ENCODE data around the gene FAF1. TPM values are rescaled to one million over a fixed set of nuclear protein-coding genes. Genes with fewer than 3 reads are reported as not detected.
A peak's percentile ranks its signal among the peaks of the same experiment; 100 is the strongest.

FAF1 gene
- total RNA-seq, 1 donor from 2014 or later: 21.2 TPM

DNA sequence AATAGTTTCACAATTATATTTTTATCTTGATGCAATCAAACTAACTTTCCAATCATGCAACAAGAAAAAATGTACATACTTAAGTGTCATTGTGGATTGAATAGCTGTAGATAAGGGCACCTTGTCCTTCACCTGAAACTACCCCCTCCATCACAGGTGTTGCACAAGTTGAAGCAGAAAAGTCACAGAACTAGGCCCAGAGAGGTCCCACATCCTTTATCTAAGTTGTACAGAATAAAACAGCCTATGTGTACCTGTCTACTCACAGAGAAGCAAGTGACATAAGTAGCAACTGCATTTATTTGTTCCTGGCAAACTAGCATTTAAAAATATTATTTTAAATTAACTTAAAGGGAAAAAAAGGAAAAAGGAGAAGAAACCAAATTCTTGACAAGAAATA, 256.8 kb downstream of the FAF1 start:
- DNase-seq (ENCODE audit: low read depth in 2 of 2): no peak

DNA sequence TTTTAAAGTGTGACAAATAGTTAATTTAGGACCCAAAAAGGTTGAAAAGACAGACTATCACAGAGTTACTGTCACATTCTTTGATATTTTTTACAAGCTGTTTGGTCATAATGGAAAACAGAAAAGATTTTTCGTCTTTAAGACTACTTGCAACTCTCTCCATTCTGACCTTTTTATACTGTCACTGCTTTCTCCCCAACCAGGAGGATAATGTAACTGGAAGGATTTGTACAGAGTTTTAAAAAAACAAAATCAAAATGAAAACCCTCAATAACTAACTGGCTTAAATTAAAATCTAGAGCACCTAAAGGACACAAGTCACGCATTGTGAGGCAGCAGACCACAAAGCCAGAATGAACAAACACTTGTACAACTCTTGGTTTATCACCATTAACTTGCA, 257.7 kb downstream of the FAF1 start:
- DNase-seq (ENCODE audit: low read depth in 2 of 2): no peak

DNA sequence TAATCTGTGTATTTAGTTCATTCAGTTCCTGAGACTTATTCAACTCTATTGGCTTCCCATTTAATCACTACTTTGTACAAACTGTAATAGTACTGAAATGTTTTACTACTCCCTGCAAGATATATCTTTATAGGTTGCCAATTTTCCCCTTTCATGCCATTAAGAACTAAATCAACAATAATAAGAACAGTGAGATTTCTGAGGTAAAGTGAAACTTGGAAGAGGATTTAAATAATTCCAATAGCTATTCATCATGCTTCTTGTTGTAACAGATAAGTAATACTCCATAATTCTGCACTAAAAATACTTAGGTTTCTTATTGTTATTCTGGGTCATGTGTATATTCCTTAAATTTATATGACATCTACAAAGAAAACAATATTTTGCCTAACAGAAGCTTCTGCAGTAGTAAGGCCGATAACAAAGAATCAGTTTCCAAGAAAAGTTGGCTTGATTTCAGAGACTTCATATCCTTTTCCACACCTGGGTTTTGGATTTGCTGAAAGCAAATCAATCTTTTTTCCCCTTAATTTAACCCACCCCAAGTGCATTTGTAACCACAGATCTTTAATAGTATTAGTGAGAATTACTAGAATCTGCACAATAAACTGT, 258.3 kb downstream of the FAF1 start:
- DNase-seq (ENCODE audit: low read depth in 2 of 2): peak in 1 of 2 donors; percentile 15

DNA sequence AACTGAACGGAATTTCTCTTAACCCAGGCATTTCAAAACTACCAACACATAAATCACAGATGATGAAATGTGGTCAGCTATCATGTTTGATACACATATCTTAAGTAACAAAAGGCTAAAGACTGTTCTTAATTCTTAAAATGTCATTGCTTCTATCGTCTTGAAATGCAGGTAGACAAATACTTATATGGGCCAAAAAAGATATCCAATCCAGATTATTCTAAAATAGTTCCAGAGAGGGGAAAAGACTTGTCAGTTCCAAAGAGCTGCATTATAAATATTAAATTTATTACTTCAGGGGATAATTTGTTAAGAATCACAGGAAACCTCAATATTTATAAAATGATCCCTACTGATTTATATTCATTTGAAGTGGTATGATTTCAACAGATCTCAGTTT, 259.4 kb downstream of the FAF1 start:
- DNase-seq (ENCODE audit: low read depth in 2 of 2): no peak

DNA sequence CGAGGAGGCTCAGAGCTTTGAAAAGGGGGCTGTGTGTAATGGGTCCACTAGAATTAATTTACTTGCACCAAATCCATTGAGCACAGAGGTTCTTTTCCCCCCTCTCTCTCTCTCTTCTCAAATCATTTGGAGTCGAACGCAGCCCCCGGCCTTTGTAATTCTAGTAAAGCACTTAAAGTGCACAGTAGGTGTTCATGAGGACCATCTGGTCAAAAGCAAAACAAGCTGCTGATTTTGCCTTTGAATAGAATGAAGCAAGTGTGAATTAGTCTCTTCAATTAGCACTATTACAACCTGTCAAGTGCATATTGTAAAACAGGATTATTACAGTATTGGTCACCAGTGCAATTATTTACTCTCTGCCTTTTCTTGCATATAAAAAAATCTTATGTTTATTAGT, 259.9 kb downstream of the FAF1 start:
- DNase-seq (ENCODE audit: low read depth in 2 of 2): no peak

DNA sequence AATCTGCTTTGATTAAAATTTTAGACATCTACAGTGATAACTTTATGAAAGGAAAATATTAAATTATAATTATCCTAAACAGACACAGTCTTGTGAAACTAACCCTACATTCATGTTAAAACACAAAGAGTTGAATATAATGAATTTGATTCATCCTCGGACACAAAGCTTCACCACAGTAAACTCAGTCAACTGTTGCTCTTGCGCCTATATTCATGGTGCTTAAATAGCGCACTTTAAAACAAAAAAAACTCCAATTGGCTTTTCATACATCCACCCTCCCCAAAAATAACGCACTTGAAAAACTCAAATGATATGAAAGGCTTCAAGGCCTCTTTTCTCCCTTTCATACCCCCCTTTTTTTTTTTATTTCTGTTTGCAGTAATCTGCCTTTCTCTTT, 260.3 kb downstream of the FAF1 start:
- DNase-seq (ENCODE audit: low read depth in 2 of 2): no peak

DNA sequence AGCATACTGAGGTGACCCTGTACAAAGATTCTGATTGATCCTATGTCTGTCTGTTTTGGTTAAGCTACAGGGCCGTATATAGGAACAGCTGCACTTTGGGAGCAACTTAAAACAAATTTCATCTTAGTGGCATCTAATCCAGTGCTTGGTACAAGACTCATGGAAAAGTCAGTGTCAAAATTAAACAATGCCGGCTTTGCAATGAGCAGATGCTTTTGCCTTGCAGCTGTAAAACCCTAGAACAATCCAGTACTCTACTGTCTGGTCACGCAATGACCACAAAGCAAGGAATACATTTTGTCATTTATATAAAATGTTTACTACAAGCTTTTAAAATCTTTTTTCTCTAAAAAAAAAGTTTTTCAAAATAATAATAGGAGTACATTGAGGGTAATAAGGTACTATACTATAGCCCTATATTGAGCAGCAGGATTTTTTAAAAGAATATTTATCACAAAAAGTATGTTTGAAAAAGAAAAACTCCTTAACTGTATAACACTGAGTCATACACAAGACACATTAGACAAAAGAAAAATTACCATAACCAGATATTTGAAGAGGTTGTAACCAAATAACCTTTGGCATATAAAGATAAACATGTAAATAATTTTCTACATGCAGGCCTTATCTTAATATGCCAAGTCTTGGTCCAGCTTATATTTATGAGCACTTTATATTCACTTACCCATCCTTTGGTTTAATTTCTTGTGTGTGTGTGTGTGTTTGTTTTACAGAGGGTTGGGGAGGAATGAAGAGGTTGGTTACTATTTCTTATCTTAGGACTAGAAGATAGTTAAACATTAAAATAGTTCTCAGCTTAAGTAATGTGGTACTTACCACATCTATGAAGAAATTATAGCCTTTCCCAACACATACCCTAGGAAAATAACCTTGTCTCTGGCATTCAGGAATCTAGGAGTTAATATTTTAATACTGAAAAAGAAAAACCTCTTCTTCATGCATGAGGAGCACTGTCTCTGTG, 262.3 kb downstream of the FAF1 start:
- no peak for DNase-seq (ENCODE audit: low read depth in 2 of 2)

DNA sequence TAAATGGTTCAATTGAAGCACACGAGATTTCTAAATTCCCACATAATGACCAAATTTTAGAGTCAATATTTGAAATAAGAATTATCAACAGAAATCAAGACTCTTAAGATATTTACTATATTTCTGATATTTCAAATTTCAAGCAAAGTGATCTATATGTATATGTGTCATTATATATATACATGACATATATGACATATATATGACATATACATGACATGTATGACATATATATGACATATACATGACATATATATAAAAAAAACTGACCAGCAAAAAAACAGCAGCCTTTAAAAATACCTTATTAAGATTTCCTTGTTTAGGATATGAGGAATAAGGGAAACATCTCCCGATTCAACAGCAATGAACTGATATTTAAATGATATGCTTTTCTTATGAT, 266.2 kb downstream of the FAF1 start:
- no peak for DNase-seq (ENCODE audit: low read depth in 2 of 2)

DNA sequence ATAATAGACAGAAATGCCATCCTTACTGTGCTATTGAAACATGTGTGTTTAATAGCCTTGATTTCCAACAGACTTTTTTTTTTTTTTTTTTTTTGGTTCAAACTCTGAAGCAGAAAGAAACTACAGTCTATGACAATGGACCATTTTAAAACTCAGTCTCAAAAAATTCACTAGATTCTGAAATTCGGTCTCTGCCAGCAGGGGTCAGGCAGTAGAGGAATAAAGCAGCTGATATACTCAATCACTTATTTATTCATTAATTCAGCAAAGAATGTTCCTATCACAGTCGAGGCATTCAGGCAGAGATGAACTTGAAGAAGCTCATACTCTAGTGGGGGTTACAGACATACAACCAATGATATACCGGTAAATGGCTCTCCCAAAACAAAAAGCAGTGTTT, 275.9 kb downstream of the FAF1 start:
- no peak for DNase-seq (ENCODE audit: low read depth in 2 of 2)

DNA sequence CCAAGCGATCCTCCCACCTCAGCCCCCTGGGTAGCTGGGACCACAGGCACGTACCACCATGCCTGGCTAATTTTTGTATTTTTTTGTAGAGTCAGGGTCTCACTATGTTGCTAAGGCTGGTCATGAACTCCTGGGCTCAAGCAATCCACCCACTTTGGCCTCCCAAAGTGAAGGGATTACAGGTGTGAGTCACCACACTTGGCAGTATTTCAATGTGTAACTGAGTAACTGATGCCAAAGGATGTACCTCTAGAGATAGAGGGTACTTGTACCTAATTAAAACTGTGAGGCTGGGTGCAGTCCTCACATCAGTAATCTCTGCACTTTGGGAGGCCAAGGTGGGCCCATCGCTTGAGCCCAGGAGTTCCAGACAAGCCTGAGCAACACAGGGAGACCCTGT, 278.1 kb downstream of the FAF1 start:
- DNase-seq (ENCODE audit: low read depth in 2 of 2): peak; percentile 9 to 17

DNA sequence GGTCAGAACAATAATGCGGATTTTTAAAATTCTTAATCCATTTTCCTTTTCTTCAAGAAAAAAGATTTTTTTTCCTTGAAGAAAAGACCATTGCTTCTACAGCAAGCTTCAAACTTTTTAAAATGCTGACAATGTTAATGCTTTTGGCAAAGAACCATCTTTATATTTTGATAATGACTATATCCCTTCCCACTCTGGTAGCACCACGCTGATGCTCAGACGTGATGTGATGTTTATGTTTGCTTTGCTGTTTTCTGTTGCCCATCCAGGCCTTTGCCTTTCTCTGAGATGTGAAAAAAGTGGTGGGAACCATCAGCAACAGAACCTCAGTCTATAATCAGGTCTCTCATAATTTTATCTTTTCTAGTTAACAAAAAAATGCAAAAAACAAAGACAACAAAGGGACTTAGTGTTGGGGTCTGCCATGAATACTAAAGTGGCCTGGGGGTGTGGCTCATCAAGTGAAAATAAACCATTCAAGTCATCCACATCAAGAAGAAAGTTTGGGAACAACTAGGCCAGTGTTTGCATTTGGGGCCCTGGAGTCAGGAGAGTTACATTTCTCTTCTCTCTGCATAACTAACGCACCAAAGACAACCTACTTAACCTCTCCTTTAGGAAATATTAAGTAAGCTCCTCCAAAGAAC, 292.2 kb downstream of the FAF1 start:
- DNase-seq (ENCODE audit: low read depth in 2 of 2): peak; percentile 11 to 67

DNA sequence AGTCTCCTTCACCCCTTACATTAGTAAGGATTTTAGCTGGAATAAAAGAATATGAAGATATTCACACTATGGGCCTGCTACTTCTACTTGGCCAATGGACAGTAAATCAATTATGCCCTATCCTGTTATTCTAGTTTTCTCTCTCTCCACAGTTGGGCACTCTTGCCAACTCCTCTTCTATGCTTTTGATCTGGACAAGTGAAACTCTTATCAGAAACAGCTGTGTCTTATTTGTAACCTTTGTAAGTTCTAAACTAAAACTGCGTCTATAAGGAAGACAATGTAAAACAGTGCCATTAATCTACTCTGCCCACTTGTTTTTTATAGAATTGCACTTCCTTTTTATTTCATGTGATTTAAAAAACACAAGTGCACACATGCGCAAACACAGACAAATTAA, 292.8 kb downstream of the FAF1 start:
- DNase-seq (ENCODE audit: low read depth in 2 of 2): peak; percentile 16 to 44

DNA sequence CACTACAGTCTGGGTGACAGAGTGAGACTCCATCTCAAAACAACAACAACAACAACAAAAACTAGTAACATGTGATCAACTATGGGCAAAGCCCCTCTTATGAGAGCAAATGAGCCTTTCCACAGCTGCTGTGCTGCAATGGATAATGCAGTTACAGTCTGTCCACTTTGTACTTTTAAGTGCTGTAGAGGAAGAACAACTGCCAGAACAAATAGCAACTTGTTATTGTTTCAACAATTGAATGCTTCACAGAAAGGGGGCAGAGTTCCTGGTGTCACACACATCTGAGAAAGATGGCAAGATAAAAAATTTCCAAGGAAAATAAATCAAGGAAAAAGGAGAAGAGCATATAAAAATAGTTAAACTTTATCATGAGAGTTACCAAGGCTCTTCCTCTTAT, 293.2 kb downstream of the FAF1 start:
- DNase-seq (ENCODE audit: low read depth in 2 of 2): peak; percentile 27 to 66

DNA sequence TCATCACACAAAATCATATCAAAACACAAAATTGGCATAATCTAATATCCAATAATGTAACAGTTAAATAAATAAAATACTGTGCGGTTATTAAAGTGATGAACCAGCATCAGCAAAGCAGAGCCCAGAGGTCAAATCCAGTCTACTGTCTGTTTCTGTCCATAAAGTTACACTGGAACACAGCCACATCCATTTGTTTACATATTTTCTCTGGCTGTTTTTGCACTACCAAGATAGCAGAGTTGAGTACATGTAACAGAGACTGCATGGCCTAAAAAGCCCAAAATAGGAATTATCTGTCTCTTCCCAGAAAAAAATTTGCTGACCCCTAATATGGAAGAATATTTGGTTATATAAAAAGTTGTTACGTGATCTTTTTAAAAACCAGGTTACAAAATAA, 294.7 kb downstream of the FAF1 start:
- DNase-seq (ENCODE audit: low read depth in 2 of 2): peak in 1 of 2 donors; percentile 52

DNA sequence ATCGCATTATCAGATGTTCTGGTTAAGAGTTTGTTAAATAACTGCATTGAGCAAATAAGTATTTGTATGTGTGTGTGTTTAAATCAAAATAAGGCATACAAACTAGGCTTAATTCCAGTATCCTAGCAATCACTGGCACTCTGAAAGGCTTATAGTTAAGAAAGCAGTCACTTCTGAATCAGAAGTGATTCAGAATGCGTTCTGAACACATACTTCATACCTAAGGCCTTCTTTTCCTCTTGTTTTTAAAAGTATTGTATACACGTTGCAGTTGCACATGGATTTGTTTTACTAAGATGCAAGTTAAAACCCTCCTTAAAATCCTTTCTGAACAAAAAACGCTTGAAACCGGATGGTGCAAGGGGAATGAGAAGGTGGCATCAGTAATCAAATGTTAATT, 298.4 kb downstream of the FAF1 start:
- no peak for DNase-seq (ENCODE audit: low read depth in 2 of 2)

DNA sequence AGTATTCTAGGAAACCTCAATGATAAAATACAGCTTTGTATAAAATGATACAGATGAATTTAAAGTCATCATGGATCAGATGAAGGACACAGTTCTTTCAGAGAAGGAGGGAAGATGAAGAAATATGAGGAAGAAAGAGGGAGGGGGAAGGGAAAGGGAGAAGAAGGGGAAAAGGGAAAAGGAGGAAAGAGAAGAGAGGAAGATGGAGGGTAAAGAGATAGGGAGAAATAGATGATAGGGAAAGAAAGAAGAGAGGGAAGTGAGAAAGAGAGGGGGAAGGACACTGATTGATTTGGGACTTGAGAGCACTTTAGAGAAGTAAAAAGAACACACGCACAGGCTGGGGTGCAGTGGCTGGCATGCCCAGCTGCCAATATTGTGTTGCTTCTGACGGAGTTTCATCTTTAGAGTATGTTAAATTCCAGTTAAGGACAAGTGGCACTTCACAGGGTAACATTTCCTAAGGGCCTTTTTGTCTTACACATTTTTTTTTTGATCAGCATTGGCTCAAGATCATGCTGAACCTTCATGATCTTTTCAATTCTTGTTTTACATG, 300.9 kb downstream of the FAF1 start:
- no peak for DNase-seq (ENCODE audit: low read depth in 2 of 2)

DNA sequence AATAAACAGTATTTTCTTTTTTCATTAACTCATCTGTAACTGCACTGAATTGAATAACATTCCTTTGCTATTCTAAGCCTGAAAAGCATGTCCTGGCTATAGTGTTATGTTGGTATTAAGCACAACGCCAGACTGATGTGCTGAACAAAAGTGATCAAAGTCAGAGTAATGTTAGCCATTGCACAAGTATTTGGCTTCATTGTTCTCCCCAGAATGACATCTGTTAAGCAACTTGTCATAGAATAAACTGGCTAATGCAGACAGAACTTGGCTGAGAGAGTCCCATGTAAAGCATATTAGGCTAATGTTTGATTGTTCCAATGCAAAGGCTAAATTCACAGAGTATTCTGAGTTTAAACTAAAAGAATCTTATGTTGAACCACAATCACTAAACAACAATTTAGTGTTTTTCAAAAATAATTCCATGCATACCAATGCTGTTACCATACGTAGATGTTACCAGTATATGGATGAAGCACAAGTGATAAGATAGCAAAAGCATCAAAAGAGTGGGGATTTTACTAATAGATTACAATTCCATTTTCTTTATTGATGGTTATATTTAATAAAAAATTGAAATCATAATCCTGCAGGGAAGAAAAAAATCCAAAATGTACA, 301.5 kb downstream of the FAF1 start:
- DNase-seq (ENCODE audit: low read depth in 2 of 2): peak; percentile 4 to 62

DNA sequence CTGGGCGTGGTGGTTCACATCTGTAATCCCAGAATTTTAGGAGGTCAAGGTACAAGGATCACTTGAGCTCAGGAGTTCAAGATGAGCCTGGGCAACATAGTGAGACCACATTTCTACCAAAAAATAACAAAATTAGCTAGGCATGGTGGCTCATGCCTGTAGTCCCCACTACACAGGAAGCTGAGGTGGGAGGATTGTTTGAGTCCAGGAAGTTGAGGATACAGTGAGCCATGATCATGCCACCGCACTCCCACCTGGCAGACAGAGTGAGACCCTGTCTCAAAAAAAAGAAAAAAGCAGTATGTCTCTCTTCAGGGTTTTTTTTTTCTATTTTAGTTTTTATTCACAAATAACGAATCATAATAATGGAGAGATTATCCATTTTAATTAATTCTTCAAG, 303.1 kb downstream of the FAF1 start:
- DNase-seq (ENCODE audit: low read depth in 2 of 2): peak in 1 of 2 donors; percentile 11

DNA sequence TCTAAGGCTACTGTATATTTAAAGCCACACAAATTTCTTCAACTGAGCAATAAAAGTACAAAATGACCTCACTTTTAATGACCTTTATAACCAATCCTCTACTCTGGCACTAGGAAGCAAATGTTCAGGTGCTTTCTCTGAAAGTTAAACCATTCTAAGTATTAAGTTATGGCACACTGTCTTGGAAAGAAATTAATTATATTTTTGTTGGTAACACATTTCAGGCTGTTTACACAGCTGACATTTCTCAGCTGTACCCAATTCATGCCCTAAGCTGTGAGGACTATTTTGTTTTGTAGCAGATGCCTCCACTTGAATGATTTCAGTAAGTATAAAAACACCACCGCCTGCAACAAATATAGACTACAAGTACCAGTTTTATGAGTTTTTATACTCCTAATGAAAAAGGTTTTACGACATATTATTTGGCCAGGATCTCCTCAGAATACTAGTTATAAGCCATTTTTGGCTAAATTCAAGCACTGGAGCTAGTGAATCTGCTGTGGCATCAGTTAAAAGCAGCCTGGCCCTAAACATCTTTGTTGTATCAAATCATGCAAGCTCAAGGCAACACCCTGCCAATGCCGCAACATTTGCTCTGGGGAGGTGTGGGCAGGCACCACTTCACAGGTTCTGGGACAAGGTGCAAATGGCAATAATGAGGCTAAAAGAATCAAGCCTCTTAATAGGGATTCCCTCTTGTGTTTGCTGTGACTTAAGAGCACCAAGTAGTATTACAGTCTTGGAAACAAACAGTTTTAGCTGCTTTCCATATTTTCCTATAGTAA, 308.4 kb downstream of the FAF1 start:
- DNase-seq (ENCODE audit: low read depth in 2 of 2): no peak

DNA sequence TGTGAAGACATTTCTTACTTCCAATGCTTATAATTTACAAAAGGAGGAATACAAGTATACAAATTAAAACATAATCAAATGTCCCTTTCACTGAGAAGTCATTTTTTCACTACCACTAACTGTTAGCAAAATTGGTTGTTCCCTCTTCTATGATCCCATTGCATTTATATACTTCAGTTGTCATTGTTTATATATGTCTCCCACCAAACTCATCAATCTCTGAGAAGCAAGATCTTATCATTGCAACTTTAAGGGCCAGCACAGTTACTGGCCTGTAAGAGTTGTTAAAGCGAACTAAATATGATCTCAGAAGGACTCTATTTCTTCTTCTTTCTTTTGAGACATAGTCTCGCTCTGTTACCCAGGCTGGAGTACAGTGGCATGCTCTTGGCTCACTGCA, 313.5 kb downstream of the FAF1 start:
- DNase-seq (ENCODE audit: low read depth in 2 of 2): no peak

DNA sequence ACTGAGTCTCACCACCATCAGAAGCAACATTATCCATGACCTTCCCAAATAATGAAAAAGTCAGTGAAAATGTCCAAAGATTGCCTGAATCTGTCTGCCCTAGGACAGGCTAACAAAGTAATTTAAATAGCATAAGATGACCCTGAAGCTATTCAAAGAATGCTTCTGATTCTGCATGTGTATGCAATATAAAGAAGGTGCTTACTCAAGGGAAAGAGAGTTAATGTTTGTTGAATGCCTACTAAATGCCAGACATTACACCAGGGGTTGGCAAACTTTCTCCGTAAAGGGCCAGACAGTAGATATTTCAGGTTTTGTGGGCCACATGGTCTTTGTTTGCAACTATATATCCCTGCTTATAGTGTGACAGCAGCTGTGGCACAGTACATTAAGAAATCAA, 314.9 kb downstream of the FAF1 start:
- no peak for DNase-seq (ENCODE audit: low read depth in 2 of 2)
